22Rv1 (cell line): ENCODE results near the gene NRCAM.
"Not testable (repeated sequence)": the region's sequence is repeated elsewhere in the genome, so short reads cannot be mapped to it uniquely, and the experiment has no call there.

Experiments
- CTCF ChIP-seq: fragments of 450-650 bp; IDR thresholded peaks from 2 replicates; pipeline ENCODE4 v1.5.1; 2017; ENCODE audit warnings: mild to moderate bottlenecking
- ZFX ChIP-seq: fragments of 450-650 bp; IDR thresholded peaks from 2 replicates; pipeline ENCODE4 v1.6.1; 2017; ENCODE audit warnings: antibody characterized with exemption, borderline replicate concordance

- not testable (repeated sequence) for TF ChIP-seq CTCF, ZFX
These were observed 196.8 kb downstream of the NRCAM start for GRCh38 chr7:108259447-108259846.
